Stimulated activated CD8-positive, alpha-beta memory T cell treated with anti-CD3 and anti-CD28 coated beads, Interleukin-12 subunit alpha, Interleukin-12 subunit beta, amount 100 ng/mL, for 24 hours (primary cell): Measurements from ENCODE around the gene CEACAM3.

Experiments
- DNase-seq: peaks from one replicate; pipeline ENCODE4 v3.0.0-alpha.2; 2020; ENCODE audit errors: extremely low read depth

The CEACAM3 gene

DNA sequence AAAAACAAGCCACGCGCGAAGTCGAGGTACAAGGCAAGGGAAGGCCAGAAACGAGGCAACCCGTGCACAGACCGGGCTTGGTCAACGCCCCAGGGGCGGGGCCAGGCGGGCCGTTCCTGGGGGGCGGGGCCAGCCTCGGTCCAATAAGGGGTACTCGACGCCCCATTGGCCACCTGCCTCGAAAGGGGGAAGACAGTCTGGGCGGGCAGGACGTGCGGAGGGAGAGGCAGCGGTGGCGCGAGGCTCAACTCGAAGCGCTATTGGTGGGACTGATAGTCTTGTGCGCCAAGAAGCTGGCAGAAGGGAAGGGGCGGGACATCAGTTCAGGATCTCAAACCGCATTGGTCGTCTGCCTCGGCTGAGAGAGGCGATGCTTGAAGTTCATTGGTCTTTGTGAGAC is 48.2 kb downstream of the CEACAM3 start, which contains the start of gene LYPD4:
Gene LYPD4, minus strand, starts transcription at position 83 of the 400 bp plus-strand sequence. CDS start 5,398 bp downstream, outside the sequence.
- no peak for DNase-seq

DNA sequence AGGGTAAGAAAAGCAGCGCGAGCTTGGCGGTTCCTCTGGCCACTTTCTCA is 48.4 kb downstream of the CEACAM3 start, which contains the start of gene DMRTC2:
Gene DMRTC2, plus strand, starts transcription at position 42 of the 50 bp plus-strand sequence. CDS start 2,387 bp downstream, outside the sequence.
- DNase-seq: no peak

DNA sequence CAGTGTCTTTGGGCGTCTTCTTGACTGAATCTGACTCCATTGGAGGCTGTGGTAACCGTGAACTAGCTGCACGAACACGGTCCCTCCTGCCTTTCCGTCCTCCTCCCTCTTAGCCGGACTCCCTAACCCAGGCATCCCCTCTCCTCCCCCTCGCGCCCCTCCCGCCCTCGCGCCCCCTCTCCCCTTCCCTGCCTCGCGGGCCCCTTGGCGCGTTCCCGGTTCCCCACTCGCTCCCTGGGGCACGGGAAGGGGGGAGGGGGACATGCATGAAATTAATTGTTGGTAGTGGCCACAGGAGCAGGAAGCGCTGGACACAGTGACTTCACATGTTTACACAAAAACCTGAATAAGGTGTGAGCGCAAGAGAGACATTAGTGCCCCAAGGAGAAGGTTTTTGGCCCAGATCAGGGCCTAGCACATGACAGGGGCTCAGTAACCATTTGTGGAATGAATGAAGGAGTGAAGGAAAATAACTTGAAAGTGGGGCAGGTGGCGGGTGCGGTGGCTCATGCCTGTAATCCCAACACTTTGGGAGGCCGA is 48.7 kb downstream of the CEACAM3 start:
- DNase-seq: no peak

DNA sequence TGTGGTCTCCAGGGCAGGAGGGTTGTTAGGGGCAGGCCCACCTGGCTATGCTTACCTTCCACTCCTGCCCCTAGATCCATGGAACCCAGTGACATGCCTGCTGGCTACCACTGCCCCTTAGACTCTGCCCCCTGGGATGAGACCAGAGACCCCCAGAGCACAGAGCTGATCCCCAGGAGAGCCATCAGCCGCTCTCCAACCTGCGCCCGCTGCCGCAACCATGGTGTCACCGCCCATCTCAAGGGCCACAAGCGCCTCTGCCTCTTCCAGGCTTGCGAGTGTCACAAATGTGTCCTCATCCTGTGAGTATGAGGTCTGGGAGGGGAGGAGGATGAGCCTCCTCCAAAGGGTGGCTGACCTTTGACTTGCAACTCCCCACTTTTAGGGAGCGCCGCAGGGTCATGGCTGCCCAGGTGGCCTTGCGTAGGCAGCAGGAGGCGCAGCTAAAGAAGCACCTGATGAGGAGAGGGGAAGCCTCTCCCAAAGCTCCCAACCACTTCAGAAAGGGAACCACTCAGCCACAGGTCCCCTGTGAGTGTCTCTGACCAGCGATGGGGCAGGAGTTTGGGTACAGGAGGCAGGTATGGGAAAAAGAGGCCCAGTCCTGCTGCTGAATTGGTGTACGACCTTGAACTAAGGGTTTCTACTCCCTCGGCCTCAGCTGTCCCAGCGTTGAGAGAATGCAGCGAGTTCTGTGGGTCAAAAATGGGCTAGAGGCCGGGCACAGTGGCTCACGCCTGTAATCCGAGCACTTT is 51.1 kb downstream of the CEACAM3 start:
- no peak for DNase-seq

DNA sequence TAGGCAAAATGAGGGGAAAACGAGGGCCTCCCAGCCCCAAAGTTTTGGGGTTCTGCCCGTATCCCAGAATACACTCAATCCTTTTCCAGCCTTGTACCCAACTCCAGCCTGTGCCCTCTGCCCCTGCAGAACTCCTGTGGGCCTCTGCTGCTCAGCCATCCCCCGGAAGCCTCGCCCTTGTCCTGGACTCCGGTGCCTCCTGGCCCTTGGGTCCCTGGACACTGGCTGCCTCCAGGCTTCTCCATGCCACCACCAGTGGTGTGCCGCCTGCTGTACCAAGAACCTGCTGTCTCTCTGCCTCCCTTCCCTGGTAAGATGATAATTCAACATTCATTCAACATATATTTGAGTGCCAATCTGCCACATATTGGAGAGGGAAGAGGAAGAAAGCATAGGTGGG is 52.3 kb downstream of the CEACAM3 start:
- DNase-seq: no peak

DNA sequence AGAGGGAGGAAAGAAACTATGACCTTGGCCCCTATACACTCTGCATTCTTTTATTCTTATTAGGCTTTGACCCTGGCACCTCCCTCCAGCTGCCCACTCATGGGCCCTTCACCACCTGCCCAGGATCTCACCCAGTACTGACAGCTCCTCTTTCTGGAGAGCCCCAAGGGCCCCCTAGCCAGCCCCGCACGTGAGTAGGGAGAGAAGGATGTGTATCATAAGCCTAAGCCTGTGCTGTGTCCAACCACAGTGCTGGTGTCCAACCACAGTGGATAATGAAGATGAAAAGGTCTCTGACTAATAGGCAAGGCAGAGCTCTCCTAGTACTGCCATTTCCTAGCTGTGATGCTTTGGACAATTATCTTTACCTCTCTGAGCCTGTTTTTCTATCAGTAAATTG is 52.7 kb downstream of the CEACAM3 start:
- no peak for DNase-seq

DNA sequence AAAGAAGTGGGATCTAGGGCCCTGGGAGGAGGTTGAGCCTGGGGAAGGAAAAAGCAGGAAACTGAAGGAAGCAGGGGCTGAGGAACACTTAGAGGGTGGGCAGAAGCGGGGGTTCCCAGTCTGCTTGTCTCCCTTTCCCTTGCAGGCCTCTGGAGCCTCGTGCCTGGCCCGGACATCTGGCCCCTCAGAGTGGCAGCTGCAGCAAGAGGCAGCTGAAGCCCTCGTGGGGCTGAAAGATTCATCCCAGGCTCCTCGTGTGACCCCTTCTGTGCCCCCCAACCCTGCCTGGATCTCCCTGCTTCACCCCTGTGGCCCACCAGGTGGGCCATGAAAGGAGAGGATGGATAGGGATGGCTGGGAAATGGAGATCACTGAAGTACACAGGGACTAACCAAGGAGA is 54.0 kb downstream of the CEACAM3 start:
- DNase-seq: no peak

DNA sequence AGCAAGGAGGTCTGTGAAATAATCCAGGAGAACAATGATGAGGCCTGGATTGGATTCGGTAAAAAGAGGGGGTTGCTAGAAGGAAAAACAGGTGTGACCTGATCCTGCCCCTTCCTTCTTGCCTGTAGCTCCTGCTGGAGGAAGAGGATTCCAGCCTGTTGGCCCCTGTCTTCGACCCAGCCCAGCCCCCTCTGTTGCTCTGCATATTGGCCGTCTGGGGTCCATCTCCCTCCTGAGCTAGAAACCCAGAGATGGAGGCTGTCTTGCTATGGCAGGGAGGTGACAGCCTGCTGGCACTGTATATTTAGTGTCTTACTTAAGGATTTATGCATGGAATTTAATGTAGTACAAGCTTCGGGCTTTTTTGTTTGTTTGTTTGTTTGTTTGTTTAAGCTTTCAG is 55.1 kb downstream of the CEACAM3 start:
- no peak for DNase-seq

DNA sequence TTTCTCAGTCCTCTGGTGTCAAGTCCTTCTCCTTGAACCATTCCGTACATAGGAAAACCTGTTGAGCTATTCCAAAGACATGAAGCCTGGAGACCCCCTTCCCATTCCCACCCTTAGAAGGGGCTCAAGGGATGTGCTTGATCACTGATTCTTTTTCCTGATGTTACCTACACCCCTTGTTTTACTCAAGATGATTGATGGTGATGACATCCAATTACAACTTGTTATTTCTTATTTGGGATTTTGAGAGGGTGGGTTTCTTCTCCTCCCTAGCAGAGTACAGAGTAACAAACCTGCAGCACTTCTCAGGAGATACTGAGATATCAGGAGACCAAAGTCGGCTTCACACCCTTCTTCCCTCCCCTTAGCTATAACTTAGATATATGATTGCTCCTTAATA is 57.0 kb downstream of the CEACAM3 start:
- DNase-seq: no peak

DNA sequence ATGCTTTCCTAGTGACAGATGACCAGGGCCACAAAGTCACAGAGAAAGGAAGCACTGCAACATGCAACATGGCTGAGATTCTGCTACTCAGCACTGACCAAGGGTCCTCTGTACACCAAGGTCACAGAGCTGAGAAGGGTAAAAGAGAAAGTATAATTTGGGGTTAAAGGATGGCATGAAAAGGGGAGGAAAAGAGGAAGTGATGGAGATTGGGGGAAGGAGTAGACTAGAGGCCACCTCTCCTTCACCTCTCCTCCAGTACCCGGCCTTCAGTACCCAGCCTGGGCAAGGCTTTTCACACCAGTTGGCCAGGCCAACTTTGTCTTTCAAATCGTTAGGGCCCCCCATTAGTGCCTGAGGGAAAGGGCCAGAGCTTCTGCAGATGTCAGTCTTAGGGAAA is 57.4 kb downstream of the CEACAM3 start:
- DNase-seq: no peak

DNA sequence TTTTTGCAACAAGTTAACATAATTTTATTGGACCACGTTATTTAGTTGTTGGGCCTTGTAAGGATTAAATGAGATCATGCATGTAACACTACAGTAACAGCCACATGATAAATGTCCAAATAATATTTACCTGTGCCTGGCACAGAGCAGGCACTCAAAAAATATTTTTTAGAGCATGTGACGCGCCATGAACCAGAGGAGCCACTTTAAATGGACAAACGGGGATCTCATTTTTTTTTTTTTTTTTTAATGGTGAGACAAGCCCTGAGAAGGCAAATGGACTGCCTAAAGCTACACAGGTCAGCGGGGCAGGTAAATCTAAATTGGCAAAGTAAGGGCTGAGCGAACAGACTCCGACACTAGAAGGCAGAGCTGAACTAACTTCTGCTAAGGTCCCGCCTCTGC is 62.8 kb downstream of the CEACAM3 start:
- DNase-seq: no peak

DNA sequence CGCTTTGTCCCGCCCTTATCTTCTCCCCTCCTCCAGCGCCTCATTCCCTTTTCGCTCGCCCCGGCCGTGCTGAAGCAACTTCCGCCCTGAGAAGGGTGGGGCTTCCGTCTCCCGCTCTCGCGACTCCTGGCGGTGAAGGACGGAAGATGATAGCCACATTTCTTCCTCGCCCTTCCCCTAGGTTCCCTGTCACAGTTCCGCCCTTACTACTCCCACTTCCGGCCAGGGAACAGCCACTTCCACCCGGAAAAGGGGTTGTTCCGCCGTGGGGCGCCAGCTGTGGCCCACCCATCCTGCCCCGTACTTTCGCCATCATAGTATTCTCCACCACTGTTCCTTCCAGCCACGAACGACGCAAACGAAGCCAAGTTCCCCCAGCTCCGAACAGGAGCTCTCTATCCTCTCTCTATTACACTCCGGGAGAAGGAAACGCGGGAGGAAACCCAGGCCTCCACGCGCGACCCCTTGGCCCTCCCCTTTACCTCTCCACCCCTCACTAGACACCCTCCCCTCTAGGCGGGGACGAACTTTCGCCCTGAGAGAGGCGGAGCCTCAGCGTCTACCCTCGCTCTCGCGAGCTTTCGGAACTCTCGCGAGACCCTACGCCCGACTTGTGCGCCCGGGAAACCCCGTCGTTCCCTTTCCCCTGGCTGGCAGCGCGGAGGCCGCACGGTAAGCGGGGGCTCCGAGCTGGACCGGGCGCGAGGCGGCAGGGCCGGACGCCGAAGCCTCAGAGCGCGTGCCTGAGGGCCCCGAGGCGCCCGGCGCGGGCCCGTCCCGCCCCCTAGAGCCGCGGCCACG is 63.4 kb downstream of the CEACAM3 start, which contains the start of gene RPS19:
Gene RPS19, plus strand, starts transcription at position 638 of the 801 bp plus-strand sequence. CDS start 520 bp downstream, outside the sequence.
- DNase-seq: peak; percentile 92

DNA sequence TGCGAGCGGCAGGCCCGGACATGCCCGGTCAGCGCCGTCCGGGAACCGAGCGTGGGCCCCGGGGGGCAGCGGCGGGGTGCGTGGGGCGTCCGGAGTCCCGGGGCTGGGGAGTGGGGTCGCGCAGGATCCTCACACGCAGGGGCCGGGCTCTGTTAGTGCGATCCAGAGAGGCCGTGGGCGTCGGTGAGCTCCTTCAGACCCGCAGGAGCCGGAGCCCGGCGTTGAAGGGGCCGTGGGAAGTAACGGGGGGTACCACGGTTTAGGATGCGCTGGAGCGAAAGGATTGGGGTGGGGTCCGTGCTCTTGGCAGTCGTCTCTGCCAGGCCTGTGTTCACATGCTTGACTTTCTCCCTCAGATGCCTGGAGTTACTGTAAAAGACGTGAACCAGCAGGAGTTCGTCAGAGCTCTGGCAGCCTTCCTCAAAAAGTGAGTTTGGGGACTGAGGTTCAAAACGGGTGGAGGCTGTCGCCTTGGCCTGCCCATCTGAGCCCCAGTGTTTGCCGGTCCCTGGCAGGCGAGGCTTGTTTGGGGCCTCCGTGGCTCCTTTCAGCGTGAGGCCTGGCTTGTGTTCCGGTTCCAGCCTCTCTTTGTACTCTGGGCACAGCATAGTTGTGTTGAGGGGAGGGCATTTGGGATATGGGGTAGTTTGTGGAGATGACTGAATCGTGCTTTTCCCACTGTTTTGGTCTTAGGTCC is 64.2 kb downstream of the CEACAM3 start:
- no peak for DNase-seq
